ENCODE data around the gene TRAPPC12. TPM values are rescaled to one million over a fixed set of nuclear protein-coding genes. Genes with fewer than 3 reads are reported as not detected.

TRAPPC12 gene
- total RNA-seq, 6 experiments from 2014 or later = 69.1 to 83.3 (median 74.8) TPM

- H3K36me3 Mint-ChIP-seq (ENCODE audit: low read depth) = peaks cover 80% of the 10 kb centered on the region
- DNase-seq = no peak
Measured at GRCh38 chr2:3392216-3392615, 12.7 kb downstream of the TRAPPC12 start.

GRCh38 chr2:3396920-3397559 is 17.5 kb downstream of the TRAPPC12 start:
- Mint-ChIP-seq H3K9me3 (peaks cover 26% of the 10 kb centered on the region), H3K4me3 (no peak overlapping the region), H3K27me3 (ENCODE audit: insufficient read depth) (no peaks in the 10 kb centered on the region; the same call in 1 of the 2 replicates), H3K4me1 (ENCODE audit: low read depth) (no peaks in the 10 kb centered on the region), H3K27ac (no peak overlapping the region), H3K36me3 (ENCODE audit: low read depth) (peaks cover 61% of the 10 kb centered on the region)
- no peak for DNase-seq
- TF ChIP-seq CTCF (IDR thresholded peaks at IDR 0.05) = no peak

More at GRCh38 chr2:3392216-3392615, 12.7 kb downstream of the TRAPPC12 start:
- Mint-ChIP-seq H3K27ac (no peak overlapping the region), H3K4me1 (ENCODE audit: low read depth) (peaks cover 3% of the 10 kb centered on the region; the same call in 1 of the 2 replicates), H3K9me3 (peaks cover 24% of the 10 kb centered on the region), H3K4me3 (no peak overlapping the region), H3K27me3 (ENCODE audit: insufficient read depth) (no peaks in the 10 kb centered on the region; the same call in 1 of the 2 replicates)
- no peak for TF ChIP-seq CTCF (IDR thresholded peaks at IDR 0.05)

GRCh38 chr2:3398857-3399256 is 19.4 kb downstream of the TRAPPC12 start:
- DNase-seq = no peak
- peaks cover 43% of the 10 kb centered on the region for H3K36me3 Mint-ChIP-seq (ENCODE audit: low read depth)
- H3K4me3 Mint-ChIP-seq = no peak overlapping the region
- H3K4me1 Mint-ChIP-seq (ENCODE audit: low read depth) = no peaks in the 10 kb centered on the region
- no peak for TF ChIP-seq CTCF (IDR thresholded peaks at IDR 0.05)
- H3K27me3 Mint-ChIP-seq (ENCODE audit: insufficient read depth) = no peaks in the 10 kb centered on the region
- H3K9me3 Mint-ChIP-seq = peaks cover 26% of the 10 kb centered on the region
- no peak overlapping the region for H3K27ac Mint-ChIP-seq

- H3K27me3 Mint-ChIP-seq (ENCODE audit: insufficient read depth) = no peaks in the 10 kb centered on the region
- H3K27ac Mint-ChIP-seq = no peak overlapping the region
- no peak for DNase-seq
- peaks cover 26% of the 10 kb centered on the region for H3K9me3 Mint-ChIP-seq
- H3K4me1 Mint-ChIP-seq (ENCODE audit: low read depth) = no peaks in the 10 kb centered on the region
- H3K4me3 Mint-ChIP-seq = no peak overlapping the region
- TF ChIP-seq CTCF (IDR thresholded peaks at IDR 0.05) = no peak
- H3K36me3 Mint-ChIP-seq (ENCODE audit: low read depth) = peaks cover 40% of the 10 kb centered on the region
Measured at GRCh38 chr2:3399381-3399780, 19.9 kb downstream of the TRAPPC12 start.

- Mint-ChIP-seq H3K9me3 (peaks cover 24% of the 10 kb centered on the region), H3K4me1 (ENCODE audit: low read depth) (no peaks in the 10 kb centered on the region), H3K27ac (no peak overlapping the region), H3K4me3 (no peak overlapping the region), H3K36me3 (ENCODE audit: low read depth) (peaks cover 39% of the 10 kb centered on the region), H3K27me3 (ENCODE audit: insufficient read depth) (no peaks in the 10 kb centered on the region)
- DNase-seq = no peak
- TF ChIP-seq CTCF (IDR thresholded peaks at IDR 0.05) = no peak
Measured at GRCh38 chr2:3399829-3400228, 20.3 kb downstream of the TRAPPC12 start.

All from HFFc6 (cell line).